ENCODE measurements around the gene AK1. TPM values are rescaled to one million over a fixed set of nuclear protein-coding genes. Genes with fewer than 3 reads are reported as not detected.
A peak's percentile ranks its signal among the peaks of the same experiment; 100 is the strongest.

The AK1 gene
- total RNA-seq, 2 donors from 2014 or later = 19.0 to 31.3 TPM

GRCh38 chr9:127913682-127914081 lies 36.2 kb upstream of the AK1 start:
- DNase-seq (ENCODE audit: low spot score in 2 of 2) (no peak), ATAC-seq (no peak)
- Mint-ChIP-seq H3K27ac (peak overlapping the region in 1 of 2 donors; percentile 88), H3K9me3 (no peaks in the 10 kb centered on the region), H3K36me3 (no peaks in the 10 kb centered on the region)

GRCh38 chr9:127912882-127913281 lies 35.4 kb upstream of the AK1 start:
- Mint-ChIP-seq H3K27ac (peak overlapping the region; percentile 56 to 74), H3K36me3 (no peaks in the 10 kb centered on the region), H3K9me3 (no peaks in the 10 kb centered on the region)
- DNase-seq (ENCODE audit: low spot score in 2 of 2) (no peak), ATAC-seq (no peak)

- H3K27ac Mint-ChIP-seq = peak overlapping the region; percentile 75 to 79
Observed at GRCh38 chr9:127912296-127912695, 34.8 kb upstream of the AK1 start.

GRCh38 chr9:127910613-127911205 lies 33.2 kb upstream of the AK1 start:
- Mint-ChIP-seq H3K27ac (peak overlapping the region; percentile 75 to 84), H3K9me3 (no peaks in the 10 kb centered on the region), H3K36me3 (no peaks in the 10 kb centered on the region)
- ATAC-seq = no peak
- DNase-seq (ENCODE audit: low spot score in 2 of 2) = no peak

More at GRCh38 chr9:127912296-127912695, 34.8 kb upstream of the AK1 start:
- DNase-seq (ENCODE audit: low spot score in 2 of 2) (no peak), ATAC-seq (no peak)
- Mint-ChIP-seq H3K36me3 (no peaks in the 10 kb centered on the region), H3K9me3 (no peaks in the 10 kb centered on the region)

- Mint-ChIP-seq H3K27ac (peak overlapping the region in 1 of 2 donors; percentile 74), H3K36me3 (peaks cover 0 to 5% of the 10 kb centered on the region in 2 donors), H3K9me3 (no peaks in the 10 kb centered on the region)
- ATAC-seq = no peak
- DNase-seq (ENCODE audit: low spot score in 2 of 2) = no peak
Observed at GRCh38 chr9:127909839-127910273, 32.4 kb upstream of the AK1 start.

- H3K36me3 Mint-ChIP-seq = peaks cover 6 to 16% of the 10 kb centered on the region in 2 donors
- DNase-seq (ENCODE audit: low spot score in 2 of 2) (no peak), ATAC-seq (no peak)
- no peaks in the 10 kb centered on the region for H3K9me3 Mint-ChIP-seq
- H3K27ac Mint-ChIP-seq = no peak overlapping the region
Observed at GRCh38 chr9:127908660-127908926, 31.1 kb upstream of the AK1 start.

GRCh38 chr9:127907867-127908659 lies 30.6 kb upstream of the AK1 start:
- ATAC-seq = no peak
- Mint-ChIP-seq H3K9me3 (no peaks in the 10 kb centered on the region), H3K36me3 (peaks cover 6 to 17% of the 10 kb centered on the region in 2 donors), H3K27ac (no peak overlapping the region)
- no peak for DNase-seq (ENCODE audit: low spot score in 2 of 2)

- peak overlapping the region; percentile 94 to 99 for H3K27ac Mint-ChIP-seq
- DNase-seq (ENCODE audit: low spot score in 2 of 2) (no peak), ATAC-seq (peak; percentile 26 to 53)
- peaks cover 6 to 17% of the 10 kb centered on the region in 2 donors for H3K36me3 Mint-ChIP-seq
- no peaks in the 10 kb centered on the region for H3K9me3 Mint-ChIP-seq
Observed at GRCh38 chr9:127905788-127906191, 28.3 kb upstream of the AK1 start.

- Mint-ChIP-seq H3K27ac (peak overlapping the region; percentile 94 to 99), H3K9me3 (no peaks in the 10 kb centered on the region), H3K36me3 (peaks cover 6 to 17% of the 10 kb centered on the region in 2 donors)
- ATAC-seq = peak; percentile 58 to 60
- DNase-seq (ENCODE audit: low spot score in 2 of 2) = peak in 1 of 2 donors; percentile 76
Observed at GRCh38 chr9:127905004-127905728, 27.7 kb upstream of the AK1 start.

- H3K36me3 Mint-ChIP-seq = peaks cover 6 to 17% of the 10 kb centered on the region in 2 donors
- H3K27ac Mint-ChIP-seq = peak overlapping the region; percentile 94 to 99
- DNase-seq (ENCODE audit: low spot score in 2 of 2) (no peak), ATAC-seq (peak in 1 of 2 donors; percentile 3)
- H3K9me3 Mint-ChIP-seq = no peaks in the 10 kb centered on the region
Observed at GRCh38 chr9:127904561-127905003, 27.1 kb upstream of the AK1 start.

- peak overlapping the region; percentile 94 to 99 for H3K27ac Mint-ChIP-seq
- peak; percentile 49 to 58 for ATAC-seq
- peaks cover 6 to 17% of the 10 kb centered on the region in 2 donors for H3K36me3 Mint-ChIP-seq
- no peaks in the 10 kb centered on the region for H3K9me3 Mint-ChIP-seq
- DNase-seq (ENCODE audit: low spot score in 2 of 2) = peak; percentile 83 to 86
Observed at GRCh38 chr9:127903557-127904475, 26.3 kb upstream of the AK1 start.

GRCh38 chr9:127899128-127899943 lies 21.9 kb upstream of the AK1 start, which contains the start of gene ST6GALNAC6:
Gene ST6GALNAC6 (minus strand): TSS chr9:127899603. CDS start chr9:127897981, 1,622 bp downstream.
- peak within 1 kb of the TSS; percentile 84 to 87 for H3K27ac Mint-ChIP-seq
- ATAC-seq = peak; percentile 77 to 82
- H3K36me3 Mint-ChIP-seq = peaks cover 26 to 28% of the 10 kb centered on the region in 2 donors
- H3K9me3 Mint-ChIP-seq = no peaks in the 10 kb centered on the region
- DNase-seq (ENCODE audit: low spot score in 2 of 2) = peak; percentile 80 to 84

GRCh38 chr9:127898433-127899127 lies 21.1 kb upstream of the AK1 start:
- no peaks in the 10 kb centered on the region for H3K9me3 Mint-ChIP-seq
- peak overlapping the region; percentile 65 to 81 for H3K27ac Mint-ChIP-seq
- peak; percentile 7 to 8 for ATAC-seq
- DNase-seq (ENCODE audit: low spot score in 2 of 2) = no peak
- peaks cover 28 to 30% of the 10 kb centered on the region in 2 donors for H3K36me3 Mint-ChIP-seq

GRCh38 chr9:127897193-127897692 lies 19.8 kb upstream of the AK1 start:
- no peak overlapping the region for H3K27ac Mint-ChIP-seq
- DNase-seq (ENCODE audit: low spot score in 2 of 2) (no peak), ATAC-seq (peak in 1 of 2 donors; percentile 30)

More at GRCh38 chr9:127897193-127897692, 19.8 kb upstream of the AK1 start:
- peaks cover 41 to 44% of the 10 kb centered on the region in 2 donors for H3K36me3 Mint-ChIP-seq
- no peaks in the 10 kb centered on the region for H3K9me3 Mint-ChIP-seq
